Measurements from ENCODE around the gene ZFP36L2.

GRCh38 chr2:43201497-43201896, 24.9 kb downstream of the ZFP36L2 start:
- TF ChIP-seq CTCF (conservative IDR thresholded peaks at IDR 0.05 in 1 of 2, IDR thresholded peaks at IDR 0.05 in 1 of 2; ENCODE audit: low read depth in 1 of 2, low read length in 2 of 2): no peak
- no peak for TF ChIP-seq EZH2 (IDR thresholded peaks at IDR 0.05; ENCODE audit: low read length, missing control alignments)

Data from fibroblast of lung (primary cell).